ENCODE measurements around the gene ARF4.
"Not testable (repeated sequence)": the region's sequence is repeated elsewhere in the genome, so short reads cannot be mapped to it uniquely, and the experiment has no call there.

The ARF4 gene

GRCh38 chr3:57597127-57597923, at the start of gene ARF4:
Gene ARF4 (minus strand): TSS chr3:57597344. CDS start chr3:57597140, 204 bp downstream.
- no peaks in the 10 kb centered on the region for H3K27me3 Mint-ChIP-seq (ENCODE audit: low read depth)
- H3K27ac Mint-ChIP-seq = peak within 1 kb of the TSS; percentile 99
- peaks cover 26% of the 10 kb centered on the region for H3K36me3 Mint-ChIP-seq (ENCODE audit: low read depth)
- DNase-seq (ENCODE audit: low spot score) = peak; percentile 100
- peaks cover 34% of the 10 kb centered on the region for H3K4me1 Mint-ChIP-seq (ENCODE audit: low read depth)
- H3K9me3 Mint-ChIP-seq = no peaks in the 10 kb centered on the region
- peak within 1 kb of the TSS; percentile 99 for H3K4me3 Mint-ChIP-seq

- Mint-ChIP-seq H3K4me1 (ENCODE audit: low read depth) (peaks cover 12% of the 10 kb centered on the region), H3K27ac (no peak overlapping the region), H3K4me3 (no peak overlapping the region), H3K27me3 (ENCODE audit: low read depth) (no peaks in the 10 kb centered on the region), H3K36me3 (ENCODE audit: low read depth) (peaks cover 68% of the 10 kb centered on the region), H3K9me3 (peaks cover 19% of the 10 kb centered on the region)
- no peak for DNase-seq (ENCODE audit: low spot score)
Observed at GRCh38 chr3:57646723-57647122, 49.6 kb upstream of the ARF4 start.

GRCh38 chr3:57644740-57645139, 47.6 kb upstream of the ARF4 start:
- Mint-ChIP-seq H3K36me3 (ENCODE audit: low read depth) (peaks cover 62% of the 10 kb centered on the region), H3K4me3 (no peak overlapping the region), H3K27ac (no peak overlapping the region), H3K4me1 (ENCODE audit: low read depth) (peaks cover 12% of the 10 kb centered on the region), H3K9me3 (peaks cover 16% of the 10 kb centered on the region), H3K27me3 (ENCODE audit: low read depth) (no peaks in the 10 kb centered on the region)
- DNase-seq (ENCODE audit: low spot score) = no peak

- no peak for DNase-seq (ENCODE audit: low spot score)
- no peaks in the 10 kb centered on the region for H3K9me3 Mint-ChIP-seq
- H3K4me3 Mint-ChIP-seq = no peak overlapping the region
- peaks cover under 1% of the 10 kb centered on the region for H3K4me1 Mint-ChIP-seq (ENCODE audit: low read depth)
- no peaks in the 10 kb centered on the region for H3K27me3 Mint-ChIP-seq (ENCODE audit: low read depth)
- no peak overlapping the region for H3K27ac Mint-ChIP-seq
- peaks cover 42% of the 10 kb centered on the region for H3K36me3 Mint-ChIP-seq (ENCODE audit: low read depth)
Observed at GRCh38 chr3:57637391-57637790, 40.2 kb upstream of the ARF4 start.

GRCh38 chr3:57634259-57634658, 37.1 kb upstream of the ARF4 start:
- not testable (repeated sequence) for DNase-seq (ENCODE audit: low spot score); H3K27ac Mint-ChIP-seq; H3K9me3 Mint-ChIP-seq; H3K4me3 Mint-ChIP-seq; H3K27me3 Mint-ChIP-seq (ENCODE audit: low read depth); H3K4me1 Mint-ChIP-seq (ENCODE audit: low read depth)
- H3K36me3 Mint-ChIP-seq (ENCODE audit: low read depth) = peaks cover 44% of the 10 kb centered on the region

GRCh38 chr3:57627976-57628375, 30.8 kb upstream of the ARF4 start:
- Mint-ChIP-seq H3K27me3 (ENCODE audit: low read depth) (no peaks in the 10 kb centered on the region), H3K4me3 (no peak overlapping the region), H3K4me1 (ENCODE audit: low read depth) (no peaks in the 10 kb centered on the region), H3K27ac (no peak overlapping the region), H3K9me3 (no peaks in the 10 kb centered on the region), H3K36me3 (ENCODE audit: low read depth) (peaks cover 57% of the 10 kb centered on the region)
- no peak for DNase-seq (ENCODE audit: low spot score)

GRCh38 chr3:57624801-57625200, 27.7 kb upstream of the ARF4 start:
- H3K36me3 Mint-ChIP-seq (ENCODE audit: low read depth) = peaks cover 46% of the 10 kb centered on the region
- no peaks in the 10 kb centered on the region for H3K9me3 Mint-ChIP-seq
- H3K4me3 Mint-ChIP-seq = no peak overlapping the region
- H3K4me1 Mint-ChIP-seq (ENCODE audit: low read depth) = no peaks in the 10 kb centered on the region
- no peak overlapping the region for H3K27ac Mint-ChIP-seq
- H3K27me3 Mint-ChIP-seq (ENCODE audit: low read depth) = no peaks in the 10 kb centered on the region
- no peak for DNase-seq (ENCODE audit: low spot score)

- Mint-ChIP-seq H3K9me3 (peaks cover 4% of the 10 kb centered on the region), H3K36me3 (ENCODE audit: low read depth) (peaks cover 29% of the 10 kb centered on the region), H3K27ac (no peak overlapping the region), H3K27me3 (ENCODE audit: low read depth) (no peaks in the 10 kb centered on the region), H3K4me1 (ENCODE audit: low read depth) (no peaks in the 10 kb centered on the region), H3K4me3 (no peak overlapping the region)
- no peak for DNase-seq (ENCODE audit: low spot score)
Observed at GRCh38 chr3:57622362-57622761, 25.2 kb upstream of the ARF4 start.

- peaks cover 7% of the 10 kb centered on the region for H3K36me3 Mint-ChIP-seq (ENCODE audit: low read depth)
- H3K4me3 Mint-ChIP-seq = no peak overlapping the region
- no peaks in the 10 kb centered on the region for H3K4me1 Mint-ChIP-seq (ENCODE audit: low read depth)
- no peak overlapping the region for H3K27ac Mint-ChIP-seq
- DNase-seq (ENCODE audit: low spot score) = no peak
- H3K9me3 Mint-ChIP-seq = peaks cover 4% of the 10 kb centered on the region
- no peaks in the 10 kb centered on the region for H3K27me3 Mint-ChIP-seq (ENCODE audit: low read depth)
Observed at GRCh38 chr3:57617739-57618138, 20.6 kb upstream of the ARF4 start.

GRCh38 chr3:57616233-57616632, 19.1 kb upstream of the ARF4 start:
- DNase-seq (ENCODE audit: low spot score) = no peak
- Mint-ChIP-seq H3K4me3 (no peak overlapping the region), H3K36me3 (ENCODE audit: low read depth) (peaks cover 12% of the 10 kb centered on the region), H3K9me3 (peaks cover 12% of the 10 kb centered on the region), H3K27ac (peak overlapping the region; percentile 60), H3K27me3 (ENCODE audit: low read depth) (no peaks in the 10 kb centered on the region), H3K4me1 (ENCODE audit: low read depth) (peaks cover 3% of the 10 kb centered on the region)

- not testable (repeated sequence) for H3K4me3 Mint-ChIP-seq; DNase-seq (ENCODE audit: low spot score); H3K4me1 Mint-ChIP-seq (ENCODE audit: low read depth); H3K27me3 Mint-ChIP-seq (ENCODE audit: low read depth); H3K27ac Mint-ChIP-seq
- Mint-ChIP-seq H3K9me3 (peaks cover 32% of the 10 kb centered on the region), H3K36me3 (ENCODE audit: low read depth) (peaks cover 41% of the 10 kb centered on the region)
Observed at GRCh38 chr3:57611870-57612269, 14.7 kb upstream of the ARF4 start.

- Mint-ChIP-seq H3K4me3 (no peak overlapping the region), H3K36me3 (ENCODE audit: low read depth) (peaks cover 55% of the 10 kb centered on the region)
Observed at GRCh38 chr3:57605683-57606082, 8.5 kb upstream of the ARF4 start.

GRCh38 chr3:57604971-57605370, 7.8 kb upstream of the ARF4 start:
- no peaks in the 10 kb centered on the region for H3K27me3 Mint-ChIP-seq (ENCODE audit: low read depth)
- no peak overlapping the region for H3K27ac Mint-ChIP-seq
- peaks cover 31% of the 10 kb centered on the region for H3K9me3 Mint-ChIP-seq
- no peak overlapping the region for H3K4me3 Mint-ChIP-seq
- peaks cover 4% of the 10 kb centered on the region for H3K4me1 Mint-ChIP-seq (ENCODE audit: low read depth)
- no peak for DNase-seq (ENCODE audit: low spot score)
- H3K36me3 Mint-ChIP-seq (ENCODE audit: low read depth) = peaks cover 49% of the 10 kb centered on the region

More at GRCh38 chr3:57605683-57606082, 8.5 kb upstream of the ARF4 start:
- Mint-ChIP-seq H3K4me1 (ENCODE audit: low read depth) (peaks cover 4% of the 10 kb centered on the region), H3K9me3 (peaks cover 37% of the 10 kb centered on the region), H3K27me3 (ENCODE audit: low read depth) (no peaks in the 10 kb centered on the region), H3K27ac (no peak overlapping the region)
- DNase-seq (ENCODE audit: low spot score) = no peak

- Mint-ChIP-seq H3K27ac (peak overlapping the region; percentile 45), H3K27me3 (ENCODE audit: low read depth) (no peaks in the 10 kb centered on the region), H3K4me3 (no peak overlapping the region), H3K9me3 (peaks cover 5% of the 10 kb centered on the region), H3K4me1 (ENCODE audit: low read depth) (peaks cover 15% of the 10 kb centered on the region), H3K36me3 (ENCODE audit: low read depth) (peaks cover 22% of the 10 kb centered on the region)
- no peak for DNase-seq (ENCODE audit: low spot score)
Observed at GRCh38 chr3:57600195-57600594, 3.1 kb upstream of the ARF4 start.
